GM12864 (cell line): ENCODE data around the gene AQP1.

Experiments used
- DNase-seq: peaks from one replicate; pipeline ENCODE4 v3.0.0-alpha.2; 2011; ENCODE audit warnings: low read depth
- H3K4me3 ChIP-seq: 2 replicates; pipeline ENCODE4 v1.5.1; 2011; ENCODE audit warnings: mild to moderate bottlenecking, low read depth, low read length, control low read depth
- TF ChIP-seq, protein P1 (sequence below): IDR thresholded peaks from 2 replicates; pipeline ENCODE4 v1.5.1; 2011; ENCODE audit warnings: low read depth, mild to moderate bottlenecking, moderate library complexity, low read length, control low read depth, inconsistent platforms; ENCODE audit errors: missing control alignments

The AQP1 gene

DNA sequence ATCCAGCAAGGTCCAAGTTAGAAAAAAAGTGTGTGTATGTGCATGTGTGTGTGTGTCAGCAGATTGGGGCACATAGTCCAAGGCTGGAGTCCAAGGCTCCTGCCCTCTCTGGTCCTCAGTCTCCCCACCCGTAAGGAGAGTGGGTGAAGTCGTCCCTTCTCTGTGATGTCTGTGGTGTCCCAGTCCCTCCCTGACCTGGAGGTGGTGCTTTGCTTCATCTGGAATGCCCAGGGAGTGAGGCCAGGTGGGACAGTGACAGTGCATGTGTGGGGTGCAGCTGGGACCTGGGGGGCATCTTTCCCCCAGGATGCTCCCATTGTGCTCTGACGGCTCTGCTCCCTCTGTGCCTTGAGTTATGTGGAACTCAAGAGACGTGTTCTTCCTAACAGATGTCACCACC lies 18.0 kb downstream of the AQP1 start:
- H3K4me3 ChIP-seq: no peak overlapping the region
- TF ChIP-seq, protein P1, sequence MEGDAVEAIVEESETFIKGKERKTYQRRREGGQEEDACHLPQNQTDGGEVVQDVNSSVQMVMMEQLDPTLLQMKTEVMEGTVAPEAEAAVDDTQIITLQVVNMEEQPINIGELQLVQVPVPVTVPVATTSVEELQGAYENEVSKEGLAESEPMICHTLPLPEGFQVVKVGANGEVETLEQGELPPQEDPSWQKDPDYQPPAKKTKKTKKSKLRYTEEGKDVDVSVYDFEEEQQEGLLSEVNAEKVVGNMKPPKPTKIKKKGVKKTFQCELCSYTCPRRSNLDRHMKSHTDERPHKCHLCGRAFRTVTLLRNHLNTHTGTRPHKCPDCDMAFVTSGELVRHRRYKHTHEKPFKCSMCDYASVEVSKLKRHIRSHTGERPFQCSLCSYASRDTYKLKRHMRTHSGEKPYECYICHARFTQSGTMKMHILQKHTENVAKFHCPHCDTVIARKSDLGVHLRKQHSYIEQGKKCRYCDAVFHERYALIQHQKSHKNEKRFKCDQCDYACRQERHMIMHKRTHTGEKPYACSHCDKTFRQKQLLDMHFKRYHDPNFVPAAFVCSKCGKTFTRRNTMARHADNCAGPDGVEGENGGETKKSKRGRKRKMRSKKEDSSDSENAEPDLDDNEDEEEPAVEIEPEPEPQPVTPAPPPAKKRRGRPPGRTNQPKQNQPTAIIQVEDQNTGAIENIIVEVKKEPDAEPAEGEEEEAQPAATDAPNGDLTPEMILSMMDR: no peak
- no peak for DNase-seq

DNA sequence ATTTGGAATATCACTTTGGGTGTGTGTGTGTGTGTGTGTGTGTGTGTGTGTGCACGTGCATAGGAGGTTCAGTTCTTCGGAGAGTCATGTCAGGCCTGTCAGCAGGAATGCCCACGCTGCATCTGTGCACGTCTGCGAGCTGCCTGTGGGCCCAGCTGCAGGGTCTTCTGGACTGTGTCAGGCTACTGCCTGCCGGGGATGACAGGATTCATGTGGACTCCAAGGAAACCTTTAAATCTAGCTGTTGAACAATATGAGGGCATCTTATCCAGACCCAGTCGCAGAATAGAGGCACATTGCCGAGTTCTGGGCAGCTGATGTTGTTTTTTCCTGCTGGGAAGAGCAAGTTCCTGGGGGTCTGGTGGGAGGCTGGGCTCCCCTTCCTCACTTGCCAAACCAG lies 19.0 kb downstream of the AQP1 start:
- H3K4me3 ChIP-seq: no peak overlapping the region
- DNase-seq: no peak
- TF ChIP-seq, protein P1: no peak

DNA sequence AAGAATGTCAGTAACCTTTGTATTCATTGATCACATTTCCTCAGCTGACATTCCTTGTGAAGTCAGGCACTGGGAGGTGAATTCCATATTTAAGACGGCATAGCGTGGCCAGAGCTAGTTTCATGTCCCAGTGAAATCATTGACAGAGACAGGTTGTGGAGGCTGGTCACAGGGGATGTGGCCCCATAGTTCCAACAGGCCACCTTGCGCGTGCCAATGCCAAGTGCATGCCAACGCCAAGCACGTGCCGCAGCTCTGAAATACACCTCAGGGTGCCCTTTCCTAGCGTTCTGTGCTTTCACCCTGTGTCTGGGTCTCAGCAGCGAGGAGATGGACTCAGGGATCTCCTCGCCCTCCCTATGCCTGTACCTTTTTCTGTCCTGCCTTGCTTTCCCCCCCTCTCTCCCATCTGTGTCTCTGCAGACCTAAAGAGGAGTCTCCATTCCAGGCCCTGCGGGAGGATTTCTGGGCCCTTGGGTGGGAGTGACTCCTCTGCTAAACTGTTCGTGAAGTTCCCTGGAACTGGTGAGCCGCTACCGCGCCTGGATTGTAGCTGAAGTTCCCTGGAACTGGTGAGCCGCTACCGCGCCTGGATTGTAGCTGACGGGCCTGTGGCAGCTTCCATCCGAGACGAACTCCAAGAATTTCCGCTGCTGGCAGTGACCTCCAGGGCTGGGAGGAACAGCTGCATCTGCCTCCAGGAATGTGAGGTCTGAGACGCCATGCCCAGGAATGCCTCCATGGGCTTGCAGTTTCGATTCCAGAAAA lies 19.7 kb downstream of the AQP1 start:
- no peak overlapping the region for H3K4me3 ChIP-seq
- TF ChIP-seq, protein P1: no peak
- no peak for DNase-seq

DNA sequence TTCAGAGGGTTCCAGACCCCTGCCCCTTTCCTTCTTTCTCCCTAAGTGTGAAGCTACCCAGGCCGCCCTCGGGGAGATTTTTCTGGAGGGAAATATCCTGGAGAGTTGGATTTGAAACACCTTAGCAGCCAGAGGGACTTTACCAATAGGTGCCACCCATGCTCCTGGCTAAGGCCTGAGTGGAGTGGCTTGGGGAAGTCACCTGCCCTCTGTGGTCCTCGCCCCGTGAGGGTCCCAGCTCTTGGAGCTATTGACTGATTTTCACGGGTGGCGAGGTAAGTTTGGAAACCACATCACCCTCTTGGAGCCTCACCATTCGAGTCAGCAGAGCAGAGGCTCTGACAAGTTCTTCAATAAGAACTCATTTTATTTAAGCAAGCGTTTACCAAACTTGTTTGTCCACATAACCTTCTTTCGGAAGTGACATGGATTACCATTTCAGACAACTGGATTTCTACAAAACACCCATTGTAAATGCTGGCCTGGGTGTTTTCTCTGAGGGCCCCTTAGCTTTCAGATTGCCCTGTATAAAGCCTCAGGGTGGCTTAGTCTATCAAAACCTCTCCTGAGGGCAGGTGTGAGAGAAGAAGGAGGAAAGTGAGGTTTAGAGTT lies 20.4 kb downstream of the AQP1 start:
- no peak for DNase-seq
- no peak overlapping the region for H3K4me3 ChIP-seq
- TF ChIP-seq, protein P1: no peak

DNA sequence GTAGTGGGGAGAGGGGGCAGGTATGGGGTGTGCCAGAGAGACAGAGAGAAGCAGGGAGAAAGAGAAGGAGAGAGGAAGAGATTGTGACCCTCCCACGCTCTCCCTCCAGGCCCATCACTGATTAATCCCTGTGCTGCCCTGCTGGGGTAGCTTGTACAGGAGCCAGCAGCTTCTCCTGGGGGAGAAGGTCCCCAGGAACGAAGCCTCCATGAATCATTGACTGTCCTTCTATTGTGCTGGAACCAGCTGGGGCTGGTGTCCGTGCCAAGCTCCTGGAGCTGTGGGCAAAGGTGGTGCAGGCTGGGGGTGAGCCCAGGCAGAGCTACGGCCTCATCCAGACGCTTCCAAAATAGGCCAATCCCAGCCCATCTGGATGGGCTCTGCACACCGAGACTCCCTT lies 20.9 kb downstream of the AQP1 start:
- no peak for DNase-seq
- H3K4me3 ChIP-seq: no peak overlapping the region
- TF ChIP-seq, protein P1: no peak

DNA sequence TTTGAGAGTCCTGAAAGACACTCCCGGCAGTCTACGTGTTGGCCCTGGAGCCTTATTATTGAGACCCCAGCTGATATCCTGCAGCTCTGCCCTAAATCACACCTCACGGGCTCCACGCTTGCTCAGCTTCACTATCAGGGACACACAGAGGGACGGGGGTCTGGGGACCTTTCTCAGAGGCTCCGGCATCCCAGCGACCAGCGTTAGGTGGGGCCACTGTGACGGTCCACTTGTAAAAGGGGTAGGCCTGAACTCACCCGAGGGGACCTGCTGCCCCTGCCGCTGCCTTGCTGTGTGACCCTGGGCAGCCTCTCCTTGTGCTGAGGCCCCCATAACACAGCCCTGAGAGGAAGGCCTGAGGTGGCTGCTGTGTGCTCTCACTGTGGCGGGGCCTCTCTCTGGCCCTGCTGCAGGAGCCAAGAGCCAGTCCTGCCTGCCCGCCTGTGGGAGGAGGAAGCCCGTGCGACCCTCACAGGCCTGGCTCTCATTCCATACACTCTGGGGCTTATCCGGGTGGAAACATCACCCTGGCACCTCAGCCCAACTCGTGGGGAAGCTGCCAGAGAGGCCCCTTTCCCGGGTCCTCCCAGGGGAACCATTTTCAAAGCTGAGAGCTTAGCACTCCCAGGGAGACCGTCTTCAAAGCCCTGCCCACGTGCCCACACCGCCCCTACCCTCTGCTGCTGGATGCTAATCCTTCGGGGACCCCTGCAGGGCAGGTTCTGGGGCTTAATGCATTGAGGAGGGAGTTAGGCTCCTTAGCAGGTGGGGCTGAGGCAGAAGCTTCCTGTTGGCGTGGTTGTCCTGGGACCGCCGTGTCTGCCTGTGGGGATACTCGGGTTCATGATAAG lies 21.7 kb downstream of the AQP1 start:
- DNase-seq: no peak
- no peak overlapping the region for H3K4me3 ChIP-seq
- TF ChIP-seq, protein P1: no peak
